H1 (cell line): ENCODE results near the gene UQCRFS1. TPM values are rescaled to one million over a fixed set of nuclear protein-coding genes. Genes with fewer than 3 reads are reported as not detected.

Experiments used
- CTCF ChIA-PET: fragments of 300-600 bp; sonication (Branson Sonifier 250); formaldehyde crosslinking; loops from one replicate; lab custom pipeline; 2021; ENCODE audit not compliant: partially characterized antibody; lab: Charles Lee
- POLR2A ChIA-PET: fragments of 300-600 bp; sonication (Branson Sonifier 250); formaldehyde crosslinking; loops from one replicate; lab custom pipeline; 2021; ENCODE audit warnings: inconsistent platforms; ENCODE audit not compliant: partially characterized antibody; lab: Charles Lee
- DNase-seq, 2 experiments: peaks; one replicate each; pipeline versions ENCODE4 v3.0.0 to v3.0.0-alpha.2; 2010 to 2022; ENCODE audit warnings: low spot score in 2 of 2, low read depth in 1 of 2, mixed read lengths in 1 of 2
- FAIRE-seq: peaks from 2 replicates; lab custom pipeline; 2011; peaks lifted over from hg19 to GRCh38; lab: Jason Lieb, UNC
- H2AFZ ChIP-seq: 2 replicates; pipeline ENCODE4 v1.8.1; 2012; ENCODE audit warnings: low read length, inconsistent platforms
- H2AK5ac ChIP-seq: 2 replicates; pipeline ENCODE4 v1.6.1; 2013; ENCODE audit warnings: low read depth, low read length
- H2BK120ac ChIP-seq: replicated peaks from 2 replicates; pipeline ENCODE3; 2013; ENCODE audit warnings: low read depth, low read length, inconsistent platforms
- H2BK12ac ChIP-seq: 2 replicates; pipeline ENCODE4 v1.6.1; 2013; ENCODE audit warnings: low read depth, low read length
- H2BK15ac ChIP-seq: 2 replicates; pipeline ENCODE4 v1.6.1; 2013; ENCODE audit warnings: low read length
- H2BK20ac ChIP-seq: 2 replicates; pipeline ENCODE4 v1.6.1; 2013; ENCODE audit warnings: low read length
- H2BK5ac ChIP-seq: 2 replicates; pipeline ENCODE4 v1.6.1; 2013; ENCODE audit warnings: low read depth, low read length
- H3K14ac ChIP-seq: 2 replicates; pipeline ENCODE4 v1.6.1; 2013; ENCODE audit warnings: inconsistent platforms; ENCODE audit not compliant: insufficient read length
- H3K18ac ChIP-seq: 2 replicates; pipeline ENCODE4 v1.6.1; 2013; ENCODE audit warnings: low read length; ENCODE audit errors: extremely low read depth
- H3K23ac ChIP-seq: 2 replicates; pipeline ENCODE4 v1.6.1; 2013; ENCODE audit warnings: inconsistent platforms; ENCODE audit not compliant: insufficient read length
- H3K23me2 ChIP-seq: 2 replicates; pipeline ENCODE4 v1.6.1; 2013; ENCODE audit warnings: low read depth, low read length
- H3K27ac ChIP-seq: 2 replicates; pipeline ENCODE4 v1.6.1; 2011; ENCODE audit warnings: low read depth, low read length, inconsistent platforms
- H3K27me3 ChIP-seq, 4 experiments: replicated peaks in 1 of 4; 1 replicate in 1 of 4; 2 replicates in 3 of 4; pipeline versions ENCODE4 v1.6.1 to v1.8.1; 2011 to 2013; ENCODE audit warnings: low read length in 3 of 4, mild to moderate bottlenecking in 3 of 4, inconsistent platforms in 2 of 4, mixed read lengths in 2 of 4, moderate library complexity in 1 of 4; ENCODE audit not compliant: control insufficient read depth in 3 of 4, insufficient read depth in 3 of 4; ENCODE audit errors: extremely low read depth in 1 of 4
- H3K36me3 ChIP-seq, 4 experiments: 2 replicates each; pipeline versions ENCODE4 v1.6.1 to v1.8.1; 2011 to 2013; ENCODE audit warnings: mild to moderate bottlenecking in 4 of 4, low read length in 3 of 4, moderate library complexity in 2 of 4, control low read depth in 1 of 4, inconsistent platforms in 1 of 4; ENCODE audit not compliant: insufficient read depth in 4 of 4, control insufficient read depth in 2 of 4
- H3K4ac ChIP-seq: replicated peaks from 2 replicates; pipeline ENCODE3; 2013; ENCODE audit warnings: low read length, low read depth, mixed read lengths, inconsistent platforms; ENCODE audit not compliant: insufficient read length
- H3K4me1 ChIP-seq, 4 experiments: replicated peaks in 1 of 4; 1 replicate in 1 of 4; 2 replicates in 3 of 4; pipeline versions ENCODE4 v1.6.1 to v1.8.1; 2011 to 2013; ENCODE audit warnings: low read length in 3 of 4, inconsistent platforms in 2 of 4, mixed read lengths in 1 of 4; ENCODE audit not compliant: insufficient read depth in 4 of 4, control insufficient read depth in 3 of 4
- H3K4me2 ChIP-seq, 2 experiments: 2 replicates each; pipeline versions ENCODE4 v1.6.1 to v1.8.1; 2011 to 2013; ENCODE audit warnings: low read depth in 2 of 2, low read length in 2 of 2, control low read depth in 1 of 2, inconsistent platforms in 1 of 2, mild to moderate bottlenecking in 1 of 2; ENCODE audit not compliant: insufficient read depth in 1 of 2
- H3K4me3 ChIP-seq, 4 experiments: fragments of 200-600, 300-600 bp in 1 of 4; sonication (generic), shearing (Covaris generic), sonication (Bioruptor Twin) in 1 of 4; 2 replicates each; pipeline versions ENCODE4 v1.5.1 to v1.8.1; 2011 to 2016; ENCODE audit warnings: low read length in 4 of 4, low read depth in 3 of 4, control low read depth in 2 of 4, inconsistent platforms in 2 of 4, mild to moderate bottlenecking in 2 of 4, mixed read lengths in 1 of 4, moderate library complexity in 1 of 4; ENCODE audit not compliant: insufficient read depth in 2 of 4; ENCODE audit errors: extremely low read depth in 1 of 4
- H3K56ac ChIP-seq: replicated peaks from 2 replicates; pipeline ENCODE3; 2013; ENCODE audit warnings: low read depth, mild to moderate bottlenecking, mixed read lengths, low read length, inconsistent platforms; ENCODE audit not compliant: insufficient read length
- H3K79me1 ChIP-seq: 2 replicates; pipeline ENCODE4 v1.6.1; 2013; ENCODE audit warnings: low read depth, low read length, control low read depth
- H3K79me2 ChIP-seq, 2 experiments: 2 replicates each; pipeline versions ENCODE4 v1.6.1 to v1.8.1; 2012 to 2013; ENCODE audit warnings: low read length in 2 of 2, mild to moderate bottlenecking in 2 of 2, inconsistent platforms in 1 of 2; ENCODE audit not compliant: insufficient read depth in 2 of 2, control insufficient read depth in 1 of 2
- H3K9ac ChIP-seq, 4 experiments: replicated peaks in 1 of 4; 1 replicate in 1 of 4; 2 replicates in 3 of 4; pipeline versions ENCODE4 v1.6.1 to v1.8.1; 2011 to 2013; ENCODE audit warnings: low read depth in 3 of 4, low read length in 3 of 4, control low read depth in 2 of 4, mild to moderate bottlenecking in 2 of 4, moderate library complexity in 2 of 4, inconsistent platforms in 1 of 4; ENCODE audit errors: extremely low read depth in 1 of 4
- H3K9me3 ChIP-seq, 2 experiments: 2 replicates each; pipeline versions ENCODE4 v1.6.1 to v1.8.1; 2012 to 2013; ENCODE audit warnings: mild to moderate bottlenecking in 2 of 2, moderate library complexity in 2 of 2, control low read depth in 1 of 2, inconsistent platforms in 1 of 2, low read depth in 1 of 2, low read length in 1 of 2, mixed read lengths in 1 of 2; ENCODE audit not compliant: insufficient read depth in 2 of 2
- H4K20me1 ChIP-seq, 2 experiments: replicated peaks in 1 of 2; 2 replicates each; pipeline versions ENCODE3 to v1.8.1; 2011 to 2013; ENCODE audit warnings: inconsistent platforms in 2 of 2, low read length in 2 of 2, mild to moderate bottlenecking in 1 of 2; ENCODE audit not compliant: insufficient read depth in 2 of 2, control insufficient read depth in 1 of 2
- H4K5ac ChIP-seq: 2 replicates; pipeline ENCODE4 v1.6.1; 2013; ENCODE audit warnings: low read length, low read depth, mixed read lengths, inconsistent platforms; ENCODE audit not compliant: insufficient read length
- H4K8ac ChIP-seq: 2 replicates; pipeline ENCODE4 v1.8.0; 2013; ENCODE audit warnings: mild to moderate bottlenecking, moderate library complexity, low read length, inconsistent platforms; ENCODE audit not compliant: insufficient read depth; ENCODE audit errors: extremely low read depth
- H4K91ac ChIP-seq: replicated peaks from 2 replicates; pipeline ENCODE3; 2013; ENCODE audit warnings: low read length, mixed read lengths, inconsistent platforms; ENCODE audit not compliant: insufficient read length
- ASH2L ChIP-seq: fragments of 200-600, 300-600 bp; sonication (generic); IDR thresholded peaks from one replicate; pipeline ENCODE4 v1.7.1; 2017; ENCODE audit warnings: low read length
- BACH1 ChIP-seq: IDR thresholded peaks from 2 replicates; pipeline ENCODE4 v1.6.1; 2012; ENCODE audit warnings: low read length, improper control_type of control experiment
- CEBPB ChIP-seq: IDR thresholded peaks from 2 replicates; pipeline ENCODE4 v1.6.1; 2012; ENCODE audit warnings: low read depth, low read length
- EGR1 ChIP-seq: IDR thresholded peaks from 2 replicates; pipeline ENCODE4 v1.6.1; 2011; ENCODE audit warnings: low read depth, low read length, borderline replicate concordance
- RXRA ChIP-seq: IDR thresholded peaks from 2 replicates; pipeline ENCODE4 v1.6.1; 2011; ENCODE audit warnings: low read depth, mild to moderate bottlenecking, low read length, moderate library complexity; ENCODE audit not compliant: insufficient read depth
- WGBS, 2 experiments: shearing (Covaris generic) in 1 of 2; methylation state at CpG; one replicate each; pipeline versions ENCODE4 v1.1.6 to v1.1.7; 2013 to 2015; ENCODE audit warnings: low lambda C conversion rate in 2 of 2, mixed read lengths in 2 of 2, inconsistent platforms in 1 of 2, low coverage in 1 of 2, missing lambda C conversion rate in 1 of 2; ENCODE audit not compliant: insufficient replicate concordance in 2 of 2, insufficient coverage in 1 of 2, insufficient read length in 1 of 2; ENCODE audit errors: extremely low coverage in 1 of 2, missing lambda C conversion rate in 1 of 2; 5-methylcytosine and 5-hydroxymethylcytosine counted together
- polyA plus RNA-seq, 7 experiments: library from polyadenylated mRNA; depleted of rRNA in 3 of 7; stranded (reverse) in 5 of 7; unstranded in 2 of 7; fragments of >200 nt in 5 of 7; fragments of 200-250 nt in 2 of 7; gene quantifications; 1 replicate in 5 of 7; 2 replicates in 1 of 7; 4 replicates in 1 of 7; pipeline versions ENCODE4 v1.2.1 to v1.2.3, GENCODE V29; 2011 to 2013; ENCODE audit warnings: missing spikeins in 2 of 7, mixed read lengths in 2 of 7
- total RNA-seq: library from RNA; stranded (reverse); fragmentation: NEBNext Ultra II Directional; extraction: Animal tissue kit (Norgen Biotek cat#: 25700); gene quantifications from 2 replicates; pipeline ENCODE4 v1.2.1, GENCODE V29; 2021

The UQCRFS1 gene
- total and polyA plus RNA-seq, 2 of the 8 experiments (the other 6 are each of a cell fraction or from before 2014, with no cell fraction given): 52.4 to 59.1 TPM

- Histone ChIP-seq H4K8ac (no peak overlapping the region), H3K18ac (no peak overlapping the region), H2BK20ac (no peak overlapping the region), H2BK15ac (no peak overlapping the region), H3K4me1 (no peaks in the 10 kb centered on the region), H4K91ac (no peak overlapping the region), H2AFZ (no peak overlapping the region), H3K9me3 (peaks cover 0 to 6% of the 10 kb centered on the region in 2 experiments; a peak in 1 of 4 replicates), H3K23me2 (no peaks in the 10 kb centered on the region), H2BK12ac (no peak overlapping the region), H3K4me3 (no peak overlapping the region), H2BK120ac (no peak overlapping the region), H2AK5ac (no peak overlapping the region), H3K79me1 (no peaks in the 10 kb centered on the region), H3K4me2 (no peak overlapping the region), H3K14ac (no peak overlapping the region), H3K27me3 (no peaks in the 10 kb centered on the region), H3K36me3 (no peaks in the 10 kb centered on the region), H4K20me1 (no peaks in the 10 kb centered on the region), H3K27ac (no peak overlapping the region), H3K79me2 (no peaks in the 10 kb centered on the region), H3K56ac (no peak overlapping the region), H3K23ac (no peak overlapping the region), H2BK5ac (no peak overlapping the region), H3K9ac (no peak overlapping the region), H4K5ac (no peak overlapping the region), H3K4ac (no peak overlapping the region)
- FAIRE-seq: no peak
- POLR2A ChIA-PET: no interaction called here
- CTCF ChIA-PET: interaction anchor here (0.6 kb wide), 1 partner anchor 18 kb away, joined by 3 read pairs; no protein-coding TSS in a partner anchor
- TF ChIP-seq BACH1 (no peak), RXRA (no peak), ASH2L (no peak), CEBPB (no peak), EGR1 (no peak)
- 98% methylated on average over 2 of the region's 2 CpGs; no CpG with 5 or more reads in 1 of the 2 experiments for WGBS, 2 experiments
- no peak for DNase-seq
These were observed 35.8 kb downstream of the UQCRFS1 start for GRCh38 chr19:29176981-29177754.
